IMR-90 (cell line): ENCODE measurements around the gene MICB. TPM values are rescaled to one million over a fixed set of nuclear protein-coding genes. Genes with fewer than 3 reads are reported as not detected.

Experiments used
- ATAC-seq: fragments of 200-7000 bp; cut with Tn5 transposase; 2 replicates; pipeline ENCODE4 v1.9.1; 2020; ENCODE audit warnings: low read depth, mild to moderate bottlenecking, moderate library complexity
- BruUV-seq: library from RNA; stranded (reverse); fragments of 400-500 nt; replicated peaks from 2 replicates; lab custom pipeline; 2021; lab: Mats Ljungman, UMichigan
- CTCF ChIA-PET: fragments of 300-600 bp; formaldehyde crosslinking; extraction: SDS; loops from one replicate; lab custom pipeline; 2021; ENCODE audit warnings: antibody characterized with exemption; lab: Yijun Ruan, JAX
- POLR2A ChIA-PET: fragments of 300-600 bp; sonication (Branson Sonifier 250); formaldehyde crosslinking; loops from one replicate; lab custom pipeline; 2022; ENCODE audit warnings: antibody characterized with exemption; ENCODE audit not compliant: unreplicated experiment; lab: Charles Lee
- DNase-seq: peaks from one replicate; pipeline ENCODE4 v3.0.0; 2013
- H2AFZ ChIP-seq: replicated peaks from 2 replicates; pipeline ENCODE3; 2013; ENCODE audit warnings: low read length, mild to moderate bottlenecking; ENCODE audit not compliant: poor library complexity
- H2AK5ac ChIP-seq: 2 replicates; pipeline ENCODE4 v1.6.1; 2013; ENCODE audit warnings: low read depth, low read length, inconsistent platforms
- H2AK9ac ChIP-seq: replicated peaks from 2 replicates; pipeline ENCODE3; 2013; ENCODE audit warnings: mild to moderate bottlenecking, low read depth, low read length, moderate library complexity; ENCODE audit not compliant: poor library complexity
- H2BK120ac ChIP-seq: 2 replicates; pipeline ENCODE4 v1.6.1; 2013; ENCODE audit warnings: low read depth, low read length, inconsistent platforms
- H2BK15ac ChIP-seq: 3 replicates; pipeline ENCODE4 v1.6.1; 2013; ENCODE audit warnings: low read depth, low read length, inconsistent platforms
- H2BK20ac ChIP-seq: 2 replicates; pipeline ENCODE4 v1.6.1; 2013; ENCODE audit warnings: low read depth, mild to moderate bottlenecking, inconsistent platforms, low read length, moderate library complexity
- H2BK5ac ChIP-seq: 2 replicates; pipeline ENCODE4 v1.6.1; 2013; ENCODE audit warnings: mild to moderate bottlenecking, low read depth, low read length, inconsistent platforms; ENCODE audit not compliant: poor library complexity, severe bottlenecking
- H3K14ac ChIP-seq: replicated peaks from 2 replicates; pipeline ENCODE4 v1.6.1; 2013; ENCODE audit warnings: low read depth, low read length, inconsistent platforms
- H3K18ac ChIP-seq: 2 replicates; pipeline ENCODE4 v1.6.1; 2013; ENCODE audit warnings: low read depth, low read length, control low read depth
- H3K23ac ChIP-seq: 2 replicates; pipeline ENCODE4 v1.6.1; 2013; ENCODE audit warnings: low read depth, low read length, inconsistent platforms
- H3K27ac ChIP-seq: 2 replicates; pipeline ENCODE4 v1.5.1; 2013; ENCODE audit warnings: mild to moderate bottlenecking, control low read depth, low read length; ENCODE audit not compliant: insufficient read depth
- H3K27me3 ChIP-seq: 2 replicates; pipeline ENCODE4 v1.6.1; 2013; ENCODE audit warnings: low read length; ENCODE audit not compliant: control insufficient read depth, insufficient read depth
- H3K36me3 ChIP-seq: 2 replicates; pipeline ENCODE4 v1.6.1; 2013; ENCODE audit warnings: low read length, mixed read lengths; ENCODE audit not compliant: control insufficient read depth, insufficient read depth
- H3K4ac ChIP-seq: 2 replicates; pipeline ENCODE4 v1.6.1; 2013; ENCODE audit warnings: low read depth, low read length, inconsistent platforms
- H3K4me1 ChIP-seq: 2 replicates; pipeline ENCODE4 v1.6.1; 2013; ENCODE audit warnings: low read length, mixed read lengths; ENCODE audit not compliant: control insufficient read depth, insufficient read depth
- H3K4me2 ChIP-seq: 2 replicates; pipeline ENCODE4 v1.6.1; 2013; ENCODE audit warnings: low read depth, mild to moderate bottlenecking, control low read depth, low read length, moderate library complexity
- H3K4me3 ChIP-seq: 2 replicates; pipeline ENCODE4 v1.5.1; 2013; ENCODE audit warnings: low read depth, mild to moderate bottlenecking, control low read depth, low read length, moderate library complexity; ENCODE audit not compliant: insufficient read depth
- H3K56ac ChIP-seq: 2 replicates; pipeline ENCODE4 v1.6.1; 2013; ENCODE audit warnings: low read length, inconsistent platforms; ENCODE audit not compliant: insufficient read depth; ENCODE audit errors: extremely low read depth
- H3K79me1 ChIP-seq, 2 experiments: 2 replicates each; pipeline ENCODE4 v1.6.1; 2013; ENCODE audit warnings: low read length in 2 of 2, inconsistent platforms in 1 of 2, low read depth in 1 of 2
- H3K9ac ChIP-seq: 2 replicates; pipeline ENCODE4 v1.6.1; 2013; ENCODE audit warnings: low read depth, low read length, control low read depth
- H3K9me1 ChIP-seq: 2 replicates; pipeline ENCODE4 v1.6.1; 2013; ENCODE audit warnings: low read length, inconsistent platforms; ENCODE audit not compliant: insufficient read depth
- H3K9me3 ChIP-seq: 2 replicates; pipeline ENCODE4 v1.6.1; 2013; ENCODE audit warnings: low read length; ENCODE audit not compliant: control insufficient read depth, insufficient read depth
- H4K20me1 ChIP-seq: 2 replicates; pipeline ENCODE4 v1.6.1; 2013; ENCODE audit warnings: low read length, inconsistent platforms; ENCODE audit not compliant: insufficient read depth
- H4K5ac ChIP-seq: 2 replicates; pipeline ENCODE4 v1.6.1; 2013; ENCODE audit warnings: mild to moderate bottlenecking, low read depth, low read length, control low read depth
- H4K8ac ChIP-seq, 2 experiments: 2 replicates each; pipeline ENCODE4 v1.6.1; 2013; ENCODE audit warnings: low read depth in 2 of 2, low read length in 2 of 2, control low read depth in 1 of 2, inconsistent platforms in 1 of 2
- H4K91ac ChIP-seq: 2 replicates; pipeline ENCODE4 v1.6.1; 2013; ENCODE audit warnings: low read depth, low read length, inconsistent platforms; ENCODE audit not compliant: insufficient read depth
- BHLHE40 ChIP-seq: fragments of 150-350 bp; IDR thresholded peaks from 2 replicates; pipeline ENCODE4 v1.6.1; 2016; ENCODE audit warnings: mild to moderate bottlenecking, low read depth, low read length
- CHD1 ChIP-seq: IDR thresholded peaks from 2 replicates; pipeline ENCODE4 v1.6.1; 2012; ENCODE audit warnings: low read depth, low read length, improper control_type of control experiment
- CTCF ChIP-seq: conservative IDR thresholded peaks from 2 replicates; pipeline ENCODE4 v1.5.1; 2012; ENCODE audit warnings: mild to moderate bottlenecking, low read depth, low read length, improper control_type of control experiment
- ELK1 ChIP-seq: fragments of 150-350 bp; IDR thresholded peaks from 2 replicates; pipeline ENCODE4 v1.6.1; 2016; ENCODE audit warnings: low read depth, mild to moderate bottlenecking, low read length, moderate library complexity, borderline replicate concordance
- FOS ChIP-seq: fragments of 150-350 bp; IDR thresholded peaks from 2 replicates; pipeline ENCODE4 v1.6.1; 2016; ENCODE audit warnings: low read depth, low read length
- MAZ ChIP-seq: IDR thresholded peaks from 2 replicates; pipeline ENCODE4 v1.6.1; 2012; ENCODE audit warnings: low read depth, mild to moderate bottlenecking, low read length, improper control_type of control experiment, moderate library complexity, borderline replicate concordance
- MXI1 ChIP-seq: IDR thresholded peaks from 2 replicates; pipeline ENCODE4 v1.6.1; 2012; ENCODE audit warnings: low read depth, mild to moderate bottlenecking, low read length, moderate library complexity, borderline replicate concordance
- NFE2L2 ChIP-seq: fragments of 150-350 bp; IDR thresholded peaks from 2 replicates; pipeline ENCODE4 v1.6.1; 2016; ENCODE audit warnings: low read depth, mild to moderate bottlenecking, low read length
- POLR2A ChIP-seq: IDR thresholded peaks from 2 replicates; pipeline ENCODE4 v1.6.1; 2012; ENCODE audit warnings: mild to moderate bottlenecking, low read depth, low read length
- RCOR1 ChIP-seq: IDR thresholded peaks from 2 replicates; pipeline ENCODE4 v1.6.1; 2012; ENCODE audit warnings: mild to moderate bottlenecking, low read length, improper control_type of control experiment; ENCODE audit not compliant: insufficient replicate concordance
- RFX5 ChIP-seq: IDR thresholded peaks from 2 replicates; pipeline ENCODE4 v1.8.0; 2012; ENCODE audit warnings: low read depth, mild to moderate bottlenecking, low read length, moderate library complexity
- WGBS, 2 experiments: methylation state at CpG; one replicate each; pipeline versions ENCODE4 v1.1.5 to v1.1.7; 2013; ENCODE audit warnings: missing lambda C conversion rate in 2 of 2; ENCODE audit not compliant: insufficient read length in 1 of 2; ENCODE audit errors: extremely low coverage in 2 of 2; 5-methylcytosine and 5-hydroxymethylcytosine counted together
- dilution Hi-C: fragments of 300-500 bp; cut with HindIII; formaldehyde crosslinking; loops from one replicate; pipeline ENCODE4 v1.14.3; 2018; ENCODE audit warnings: low sequenced_read_pairs; ENCODE audit not compliant: unreplicated experiment
- in situ Hi-C: fragments of 300-500 bp; cut with MboI; formaldehyde crosslinking; loops from 3 replicates; pipeline ENCODE4 v1.14.3; 2019; ENCODE audit warnings: low sequenced_read_pairs, inconsistent platforms, mixed read lengths
- intact Hi-C: fragments of 100-400 bp; cut with micrococcal nuclease; formaldehyde crosslinking; loops from 2 replicates; pipeline ENCODE4 v1.10.0; 2022
- polyA plus RNA-seq, 3 experiments: library from polyadenylated mRNA; depleted of rRNA; stranded (reverse); fragments of >200 nt; gene quantifications; 2 replicates each; pipeline ENCODE4 v1.2.3, GENCODE V29; 2012; ENCODE audit warnings: low replicate concordance in 1 of 3
- total RNA-seq: library from RNA; depleted of rRNA; stranded (reverse); fragments of >200 nt; gene quantifications from 2 replicates; pipeline ENCODE4 v1.2.3, GENCODE V29; 2012

Gene MICB
- total and polyA plus RNA-seq, 2 of the 4 experiments (the other 2 are of a cell fraction), result 9.6 to 11.1 TPM

- no peak for ATAC-seq
- H3K4me2 ChIP-seq, result no peak overlapping the region
- WGBS, 2 experiments, result no CpG with 5 or more reads among the region's 3 CpGs
- H3K56ac ChIP-seq, result no peak overlapping the region
- in situ Hi-C loops (no loop called here), dilution Hi-C loops (no loop called here), intact Hi-C loops (loop anchor here (10.0 kb wide), 1 partner anchor 264 kb away; no protein-coding TSS in a partner anchor)
- ChIA-PET POLR2A (no interaction called here), CTCF (no interaction called here)
- H3K18ac ChIP-seq, result no peak overlapping the region
- H3K4me3 ChIP-seq, result no peak overlapping the region
- no peak overlapping the region for H3K14ac ChIP-seq
- no peak for TF ChIP-seq BHLHE40
- no peak for TF ChIP-seq POLR2A
- no peak for TF ChIP-seq MXI1
- TF ChIP-seq RCOR1, result no peak
- TF ChIP-seq ELK1, result no peak
- no peak for TF ChIP-seq FOS
- TF ChIP-seq RFX5, result no peak
- TF ChIP-seq CHD1, result no peak
- no peak for TF ChIP-seq CTCF
- TF ChIP-seq NFE2L2, result no peak
- TF ChIP-seq MAZ, result no peak
- no peaks in the 10 kb centered on the region for H3K4me1 ChIP-seq
- H2BK120ac ChIP-seq, result no peak overlapping the region
- no peak overlapping the region for H2AK5ac ChIP-seq
- H4K20me1 ChIP-seq, result no peaks in the 10 kb centered on the region; the same call in 1 of the 2 replicates
- no peak for DNase-seq
- H4K8ac ChIP-seq, result no peak overlapping the region
- H2BK15ac ChIP-seq, result no peak overlapping the region
- H3K79me1 ChIP-seq, result no peaks in the 10 kb centered on the region
- H3K9ac ChIP-seq, result no peak overlapping the region
- H3K27me3 ChIP-seq, result peaks cover 25% of the 10 kb centered on the region
- BruUV-seq, result no TSS peak
- H4K91ac ChIP-seq, result no peak overlapping the region
- H3K36me3 ChIP-seq, result no peaks in the 10 kb centered on the region
- H4K5ac ChIP-seq, result no peak overlapping the region
- H2BK20ac ChIP-seq, result no peak overlapping the region
- H2AFZ ChIP-seq, result no peak overlapping the region
- no peak overlapping the region for H2BK5ac ChIP-seq
- no peaks in the 10 kb centered on the region for H3K9me3 ChIP-seq
- no peak overlapping the region for H3K23ac ChIP-seq
- peaks cover 6% of the 10 kb centered on the region; the same call in 1 of the 2 replicates for H3K9me1 ChIP-seq
- no peak overlapping the region for H2AK9ac ChIP-seq
- H3K4ac ChIP-seq, result no peak overlapping the region
- H3K27ac ChIP-seq, result no peak overlapping the region
Measured at GRCh38 chr6:31478186-31478950, 19.6 kb upstream of the MICB start.
